Measurements from ENCODE around the gene CCDC66.
"Not testable (repeated sequence)": the region's sequence is repeated elsewhere in the genome, so short reads cannot be mapped to it uniquely, and the experiment has no call there.

Gene CCDC66

DNA sequence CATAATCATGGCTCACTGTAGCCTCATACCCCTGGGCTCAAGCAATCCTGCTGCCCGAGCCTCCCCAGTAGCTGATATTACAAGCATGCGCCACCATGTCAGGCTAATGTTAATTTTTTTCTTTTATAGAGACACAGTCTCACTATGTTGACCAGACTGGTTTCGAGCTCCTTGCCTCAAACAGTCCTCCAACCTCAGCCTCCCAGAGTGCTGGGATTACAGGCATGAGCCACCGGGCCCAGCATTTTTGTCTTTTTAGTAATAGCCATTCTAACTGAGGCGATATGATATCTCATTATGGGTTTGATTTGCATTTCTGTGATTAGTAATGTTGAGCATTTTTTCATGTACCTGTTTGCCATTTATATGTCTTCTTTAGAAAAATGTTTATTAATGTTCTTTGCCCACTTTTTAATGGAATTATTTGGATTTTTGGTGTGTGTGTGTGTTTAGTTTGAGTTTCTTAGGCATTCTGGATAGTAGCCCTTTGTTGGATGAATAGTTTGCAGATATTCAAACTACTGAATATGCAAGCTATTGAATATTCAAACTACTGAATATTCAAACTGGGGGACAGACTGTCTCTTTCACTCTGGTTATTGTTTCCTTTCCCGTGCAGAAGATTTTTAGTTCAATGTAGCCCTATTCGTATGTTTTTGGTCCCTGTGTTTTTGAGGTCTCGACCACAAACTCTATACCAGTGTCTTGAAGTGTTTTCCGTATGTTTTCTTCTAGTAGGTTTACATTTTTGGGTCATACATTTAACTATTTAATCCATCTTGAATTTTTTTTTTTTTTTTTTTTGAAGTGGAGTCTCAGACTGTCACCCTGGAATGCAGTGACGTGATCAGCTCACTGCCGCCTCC lies 39.2 kb downstream of the CCDC66 start:
- TF ChIP-seq, protein P1, sequence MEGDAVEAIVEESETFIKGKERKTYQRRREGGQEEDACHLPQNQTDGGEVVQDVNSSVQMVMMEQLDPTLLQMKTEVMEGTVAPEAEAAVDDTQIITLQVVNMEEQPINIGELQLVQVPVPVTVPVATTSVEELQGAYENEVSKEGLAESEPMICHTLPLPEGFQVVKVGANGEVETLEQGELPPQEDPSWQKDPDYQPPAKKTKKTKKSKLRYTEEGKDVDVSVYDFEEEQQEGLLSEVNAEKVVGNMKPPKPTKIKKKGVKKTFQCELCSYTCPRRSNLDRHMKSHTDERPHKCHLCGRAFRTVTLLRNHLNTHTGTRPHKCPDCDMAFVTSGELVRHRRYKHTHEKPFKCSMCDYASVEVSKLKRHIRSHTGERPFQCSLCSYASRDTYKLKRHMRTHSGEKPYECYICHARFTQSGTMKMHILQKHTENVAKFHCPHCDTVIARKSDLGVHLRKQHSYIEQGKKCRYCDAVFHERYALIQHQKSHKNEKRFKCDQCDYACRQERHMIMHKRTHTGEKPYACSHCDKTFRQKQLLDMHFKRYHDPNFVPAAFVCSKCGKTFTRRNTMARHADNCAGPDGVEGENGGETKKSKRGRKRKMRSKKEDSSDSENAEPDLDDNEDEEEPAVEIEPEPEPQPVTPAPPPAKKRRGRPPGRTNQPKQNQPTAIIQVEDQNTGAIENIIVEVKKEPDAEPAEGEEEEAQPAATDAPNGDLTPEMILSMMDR (IDR thresholded peaks at IDR 0.05; ENCODE audit: control insufficient read depth, insufficient read depth, low read depth, low read length, missing control alignments), result no peak
- DNase-seq (ENCODE audit: low read depth), result no peak
- H3K4me3 ChIP-seq (ENCODE audit: control insufficient read depth, low read depth, low read length), result no peak overlapping the region

DNA sequence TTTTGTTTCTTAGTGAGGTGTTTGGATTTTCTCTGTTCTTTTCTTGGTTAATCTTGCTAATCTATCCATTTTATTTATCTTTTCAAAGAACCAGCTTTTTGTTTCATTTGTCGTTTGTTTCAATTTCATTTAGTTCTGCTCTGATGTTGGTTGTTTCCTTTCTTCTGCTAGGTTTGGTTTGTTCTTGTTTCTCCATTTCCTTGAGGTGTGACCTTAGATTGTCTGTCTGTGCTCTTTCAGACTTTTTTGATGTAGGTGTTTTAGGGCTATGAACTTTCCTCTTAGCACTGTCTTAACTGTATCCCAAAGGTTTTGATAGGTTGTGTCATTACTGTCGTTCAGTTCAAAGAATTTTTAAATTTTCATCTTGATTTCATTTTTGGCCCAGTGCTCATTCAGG lies 51.5 kb downstream of the CCDC66 start:
- DNase-seq (ENCODE audit: low read depth), result not testable (repeated sequence)

DNA sequence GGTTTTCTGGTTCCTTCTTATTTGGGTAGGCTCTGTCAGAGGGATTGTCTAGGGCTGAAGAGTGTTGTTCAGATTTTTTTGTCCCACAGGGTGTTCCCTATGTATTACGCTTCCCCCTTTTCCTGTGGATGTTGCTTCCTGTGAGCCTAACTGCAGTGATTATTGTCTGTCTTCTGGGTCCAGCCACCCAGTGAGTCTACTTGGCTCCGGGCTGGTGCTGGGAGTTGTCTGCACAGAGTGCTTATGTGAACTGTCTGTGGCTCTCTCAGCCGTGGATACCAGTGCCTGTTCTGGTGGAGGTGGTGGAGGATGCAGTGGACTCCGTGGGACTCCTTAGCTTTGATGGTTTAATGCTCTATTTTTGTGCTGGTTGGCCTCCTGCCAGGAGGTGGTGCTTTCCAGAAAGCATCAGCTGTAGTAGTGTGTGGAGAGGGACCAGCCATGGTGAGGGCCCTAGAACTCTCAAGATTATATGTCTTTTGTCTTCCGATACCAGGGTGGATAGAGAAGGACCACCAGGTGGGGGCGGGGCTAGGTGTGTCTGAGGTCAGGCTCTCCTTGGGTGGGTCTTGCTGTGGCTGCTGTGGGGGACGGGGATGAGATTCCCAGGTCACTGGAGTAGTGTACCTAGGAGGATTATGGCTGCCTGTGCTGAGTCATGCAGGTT lies 53.8 kb downstream of the CCDC66 start:
- H3K4me3 ChIP-seq (ENCODE audit: control insufficient read depth, low read depth, low read length), result no peak overlapping the region
- DNase-seq (ENCODE audit: low read depth), result no peak
- TF ChIP-seq, protein P1 (IDR thresholded peaks at IDR 0.05; ENCODE audit: control insufficient read depth, insufficient read depth, low read depth, low read length, missing control alignments), result no peak

More for the DNA sequence above, 51.5 kb downstream of the CCDC66 start:
- not testable (repeated sequence) for H3K4me3 ChIP-seq (ENCODE audit: control insufficient read depth, low read depth, low read length)

DNA sequence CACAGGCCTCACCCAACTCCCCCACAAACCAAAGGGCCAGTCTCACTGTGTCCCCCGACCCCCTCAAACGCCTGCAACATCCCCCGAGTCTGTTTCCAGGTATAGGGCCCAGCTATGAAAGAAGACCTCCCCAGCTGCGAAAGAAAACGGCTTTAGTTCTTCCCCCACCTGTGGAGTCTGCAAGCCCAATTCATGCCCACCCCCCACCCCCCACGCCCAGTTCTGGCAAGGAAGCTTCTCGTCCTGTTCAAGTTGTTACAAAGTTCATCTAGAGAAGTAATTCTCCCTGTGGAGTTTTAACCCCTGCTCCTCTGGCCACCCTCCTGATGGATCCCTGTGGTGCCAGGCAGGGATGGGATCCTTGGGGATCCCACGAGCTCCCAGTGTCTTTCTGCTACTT lies 54.4 kb downstream of the CCDC66 start:
- TF ChIP-seq, protein P1 (IDR thresholded peaks at IDR 0.05; ENCODE audit: control insufficient read depth, insufficient read depth, low read depth, low read length, missing control alignments), result no peak
- no peak overlapping the region for H3K4me3 ChIP-seq (ENCODE audit: control insufficient read depth, low read depth, low read length)
- no peak for DNase-seq (ENCODE audit: low read depth)

DNA sequence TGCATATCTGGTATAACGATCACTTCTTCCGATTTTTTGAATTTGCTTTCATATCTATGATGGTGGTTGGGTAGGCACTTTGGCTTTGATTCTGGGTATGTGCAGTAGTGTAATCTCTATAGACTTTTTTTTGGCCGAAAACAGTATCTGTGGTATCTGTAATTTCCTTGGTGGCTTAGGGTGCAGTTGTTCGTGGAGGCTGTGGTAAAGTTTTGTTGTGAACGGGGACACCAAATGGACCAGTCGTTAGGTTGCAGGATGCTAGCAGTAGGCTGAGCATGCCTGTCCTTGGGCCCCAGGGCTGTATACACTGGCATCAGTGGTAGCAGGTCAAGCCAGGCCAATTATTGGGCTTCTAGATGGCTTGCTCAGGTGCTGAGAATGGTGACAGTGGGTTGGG lies 55.2 kb downstream of the CCDC66 start:
- no peak for DNase-seq (ENCODE audit: low read depth)
- TF ChIP-seq, protein P1 (IDR thresholded peaks at IDR 0.05; ENCODE audit: control insufficient read depth, insufficient read depth, low read depth, low read length, missing control alignments), result no peak
- H3K4me3 ChIP-seq (ENCODE audit: control insufficient read depth, low read depth, low read length), result no peak overlapping the region

GRCh38 chr3:56613016-56613415 lies 56.0 kb downstream of the CCDC66 start:
- TF ChIP-seq, protein P1 (IDR thresholded peaks at IDR 0.05; ENCODE audit: control insufficient read depth, insufficient read depth, low read depth, low read length, missing control alignments), result no peak
- DNase-seq (ENCODE audit: low read depth), result no peak
- no peak overlapping the region for H3K4me3 ChIP-seq (ENCODE audit: control insufficient read depth, low read depth, low read length)

DNA sequence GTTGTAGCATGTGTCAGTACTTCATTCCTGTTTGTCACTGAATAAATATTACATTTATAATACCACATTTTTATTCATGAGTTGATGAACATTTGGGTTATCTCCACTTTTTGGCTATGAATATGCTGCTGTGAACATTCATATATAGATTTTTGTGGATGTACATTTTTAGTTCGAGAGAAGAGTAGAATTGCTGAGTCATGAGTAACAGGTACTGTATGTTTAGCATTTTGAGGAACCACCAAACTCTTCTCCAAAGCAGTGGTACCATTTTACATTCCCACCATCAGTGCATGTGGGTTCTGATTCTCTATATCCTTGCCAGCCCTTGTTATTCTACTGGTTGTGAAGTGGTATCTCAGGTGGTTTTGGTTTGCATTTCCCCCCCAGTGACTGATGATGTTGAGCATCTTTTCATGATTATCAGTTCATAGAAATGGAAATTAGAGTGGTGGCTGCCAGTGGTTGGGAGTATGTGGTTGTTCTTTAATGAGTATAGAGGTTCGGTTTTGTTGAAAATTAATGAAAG lies 59.6 kb downstream of the CCDC66 start:
- TF ChIP-seq, protein P1 (IDR thresholded peaks at IDR 0.05; ENCODE audit: control insufficient read depth, insufficient read depth, low read depth, low read length, missing control alignments), result no peak
- no peak overlapping the region for H3K4me3 ChIP-seq (ENCODE audit: control insufficient read depth, low read depth, low read length)
- no peak for DNase-seq (ENCODE audit: low read depth)
